Adrenal gland (tissue), 5 donors: ENCODE measurements around the gene SLC7A1.

Source experiments
- POLR2A ChIP-seq, 2 donors: fragments of 450-650 bp; IDR thresholded peaks; one replicate each; pipeline ENCODE4 v1.6.1; 2017; ENCODE audit warnings: antibody characterized with exemption in 2 of 2, mild to moderate bottlenecking in 2 of 2, moderate library complexity in 1 of 2
- TF ChIP-seq, protein P1 (sequence below), 6 experiments: fragments of 450-650 bp in 4 of 6; fragments of 200-600 bp in 2 of 6; sonication (generic) in 1 of 6; IDR thresholded peaks; 1 replicate in 5 of 6; 2 replicates in 1 of 6; pipeline versions ENCODE4 v1.5.1 to v1.8.0; 2016 to 2021; ENCODE audit warnings: antibody characterized with exemption in 6 of 6, mild to moderate bottlenecking in 2 of 6, moderate library complexity in 1 of 6
- donor health status: DM: no; HTN: no; CAD: no.

DNA sequence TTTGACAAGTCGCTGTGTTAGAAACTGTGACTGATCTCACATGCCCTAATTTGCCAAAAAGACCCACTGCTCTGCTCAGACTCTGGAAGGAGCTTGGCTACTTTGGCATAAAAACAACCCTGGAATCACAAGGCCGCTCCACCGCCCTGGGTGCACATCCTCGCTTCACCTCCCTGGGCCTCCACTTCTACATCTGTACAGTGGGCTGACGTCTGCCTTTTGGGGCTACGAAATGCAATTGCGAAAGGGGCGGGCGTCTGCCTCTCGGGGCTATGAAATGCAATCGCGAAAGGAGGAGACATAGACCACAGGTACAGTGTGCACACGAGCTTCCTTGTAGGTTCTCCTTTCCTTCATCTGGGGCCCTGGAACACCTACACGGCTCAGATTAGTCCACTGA, 74.2 kb downstream of the SLC7A1 start:
- TF ChIP-seq, protein P1, sequence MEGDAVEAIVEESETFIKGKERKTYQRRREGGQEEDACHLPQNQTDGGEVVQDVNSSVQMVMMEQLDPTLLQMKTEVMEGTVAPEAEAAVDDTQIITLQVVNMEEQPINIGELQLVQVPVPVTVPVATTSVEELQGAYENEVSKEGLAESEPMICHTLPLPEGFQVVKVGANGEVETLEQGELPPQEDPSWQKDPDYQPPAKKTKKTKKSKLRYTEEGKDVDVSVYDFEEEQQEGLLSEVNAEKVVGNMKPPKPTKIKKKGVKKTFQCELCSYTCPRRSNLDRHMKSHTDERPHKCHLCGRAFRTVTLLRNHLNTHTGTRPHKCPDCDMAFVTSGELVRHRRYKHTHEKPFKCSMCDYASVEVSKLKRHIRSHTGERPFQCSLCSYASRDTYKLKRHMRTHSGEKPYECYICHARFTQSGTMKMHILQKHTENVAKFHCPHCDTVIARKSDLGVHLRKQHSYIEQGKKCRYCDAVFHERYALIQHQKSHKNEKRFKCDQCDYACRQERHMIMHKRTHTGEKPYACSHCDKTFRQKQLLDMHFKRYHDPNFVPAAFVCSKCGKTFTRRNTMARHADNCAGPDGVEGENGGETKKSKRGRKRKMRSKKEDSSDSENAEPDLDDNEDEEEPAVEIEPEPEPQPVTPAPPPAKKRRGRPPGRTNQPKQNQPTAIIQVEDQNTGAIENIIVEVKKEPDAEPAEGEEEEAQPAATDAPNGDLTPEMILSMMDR (IDR thresholded peaks at IDR 0.05) = no peak
- TF ChIP-seq POLR2A (IDR thresholded peaks at IDR 0.05) = no peak
